Stimulated activated CD4-positive, alpha-beta T cell treated with anti-CD3 and anti-CD28 coated beads, Interleukin-1b, Interleukin-23, amount 100 ng/mL, for 48 hours (primary cell): ENCODE results near the gene PITHD1.
A peak's percentile ranks its signal among the peaks of the same experiment; 100 is the strongest.
"Not testable (repeated sequence)": the region's sequence is repeated elsewhere in the genome, so short reads cannot be mapped to it uniquely, and the experiment has no call there.

Experiments
- DNase-seq: peaks from one replicate; pipeline ENCODE4 v3.0.0-alpha.2; 2020

The PITHD1 gene

DNA sequence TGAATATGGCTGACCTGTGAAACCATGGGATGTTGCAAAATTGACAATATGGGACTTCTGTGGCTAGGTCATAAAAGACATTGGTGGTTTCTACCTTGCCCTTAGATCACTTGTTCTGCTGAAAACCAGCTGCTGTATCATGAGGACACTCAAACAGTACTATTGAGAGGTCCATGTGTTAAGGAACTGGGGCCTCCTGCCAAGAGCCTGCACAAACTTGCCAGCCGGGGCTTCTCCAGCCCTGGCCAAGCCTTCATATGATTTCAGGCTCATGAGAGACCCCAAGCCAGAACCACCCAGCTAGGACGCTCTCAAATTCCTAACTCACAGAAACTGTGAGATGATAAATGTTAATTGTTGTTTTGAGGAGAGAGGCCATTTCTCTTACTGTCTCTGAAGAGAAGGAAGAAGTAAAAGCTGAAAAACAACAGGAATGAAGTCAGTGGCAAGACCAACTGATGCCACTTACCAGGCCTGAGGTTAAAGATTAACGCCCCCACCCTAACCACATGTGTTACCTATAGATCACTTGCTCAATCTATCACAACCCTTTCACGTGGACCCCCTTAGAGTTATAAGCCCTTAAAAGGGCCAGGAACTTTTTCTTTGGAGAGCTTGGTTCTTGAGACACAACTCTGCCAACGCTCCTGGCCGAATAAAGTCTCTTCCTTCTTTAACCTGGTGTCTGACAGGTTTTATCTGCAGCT, 3.9 kb upstream of the PITHD1 start:
- no peak for DNase-seq

DNA sequence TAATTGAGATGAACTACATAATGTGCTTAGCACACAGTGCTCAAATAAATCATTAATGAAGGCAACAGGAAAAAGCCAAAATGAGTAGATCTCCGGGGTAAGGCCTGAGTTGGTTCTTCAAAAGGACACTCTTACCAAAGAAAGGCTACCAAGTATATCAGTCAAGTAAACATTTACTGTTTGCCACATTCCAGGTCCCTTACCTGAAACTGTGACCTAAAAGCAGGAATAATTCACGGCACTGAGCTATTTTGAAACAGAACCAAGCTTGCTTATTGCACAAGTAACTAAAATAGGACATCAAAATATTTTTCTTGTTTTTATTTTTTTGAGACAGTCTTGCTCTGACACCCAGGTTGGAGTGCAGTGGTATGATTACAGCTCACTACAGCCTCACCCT, 2.0 kb upstream of the PITHD1 start:
- DNase-seq: no peak

DNA sequence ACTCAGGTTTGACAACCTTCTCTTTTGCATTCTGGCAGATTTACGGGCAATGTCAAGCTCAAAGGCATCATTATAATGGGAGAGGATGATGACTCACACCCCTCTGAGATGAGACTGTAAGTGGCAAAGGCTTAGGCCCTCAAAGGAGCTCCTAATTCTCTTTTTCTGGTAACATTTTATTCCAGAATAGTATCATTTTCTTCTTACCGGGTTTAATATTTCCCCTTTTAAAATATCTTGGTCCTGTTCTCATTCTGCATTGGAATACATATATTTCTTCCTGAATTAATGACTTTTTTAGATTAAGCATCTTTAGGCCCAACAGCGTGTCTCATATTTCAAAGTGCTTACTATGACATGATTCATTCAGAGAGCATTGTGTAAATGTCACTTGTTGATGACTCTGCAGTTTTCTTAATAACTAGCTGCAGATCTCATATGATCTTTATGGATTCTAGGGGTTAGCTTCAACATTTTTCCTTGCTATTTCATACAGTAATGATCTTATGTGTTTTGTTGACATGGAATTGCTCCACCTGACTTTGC, 1.7 kb downstream of the PITHD1 start:
- DNase-seq: no peak

DNA sequence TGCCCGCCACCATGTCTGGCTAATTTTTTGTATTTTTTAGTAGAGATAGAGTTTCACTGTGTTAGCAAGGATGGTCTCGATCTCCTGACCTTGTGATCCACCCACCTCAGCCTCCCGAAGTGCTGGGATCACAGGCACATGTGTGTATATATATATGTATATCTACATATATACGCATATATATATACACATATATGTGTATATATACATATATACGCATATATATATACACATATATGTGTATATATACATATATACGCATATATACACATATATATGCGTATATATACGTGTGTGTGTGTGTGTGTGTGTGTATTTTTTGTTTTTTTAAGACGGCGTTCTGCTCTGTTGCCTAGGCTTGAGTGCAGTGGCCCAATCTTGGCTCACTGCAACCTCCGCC, 4.9 kb downstream of the PITHD1 start:
- not testable (repeated sequence) for DNase-seq

DNA sequence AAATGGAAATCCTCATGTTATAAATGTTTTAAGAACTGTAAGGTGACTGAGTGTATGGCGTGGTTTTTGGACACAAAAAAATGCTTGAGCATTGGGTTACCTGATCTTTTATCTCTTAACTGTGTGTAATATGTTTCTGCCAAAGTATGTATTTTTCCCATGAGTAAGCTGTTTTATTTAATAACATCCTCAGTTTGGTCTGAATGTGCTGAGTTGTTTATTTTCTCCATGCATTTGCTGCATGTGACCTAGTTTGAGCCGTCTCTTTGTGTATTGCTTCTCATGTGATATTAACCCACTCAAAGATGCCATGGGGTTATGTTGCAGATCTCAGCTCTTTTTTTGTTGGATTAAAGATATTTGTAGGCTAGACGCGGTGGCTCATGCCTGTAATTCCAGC, 6.6 kb downstream of the PITHD1 start:
- no peak for DNase-seq

DNA sequence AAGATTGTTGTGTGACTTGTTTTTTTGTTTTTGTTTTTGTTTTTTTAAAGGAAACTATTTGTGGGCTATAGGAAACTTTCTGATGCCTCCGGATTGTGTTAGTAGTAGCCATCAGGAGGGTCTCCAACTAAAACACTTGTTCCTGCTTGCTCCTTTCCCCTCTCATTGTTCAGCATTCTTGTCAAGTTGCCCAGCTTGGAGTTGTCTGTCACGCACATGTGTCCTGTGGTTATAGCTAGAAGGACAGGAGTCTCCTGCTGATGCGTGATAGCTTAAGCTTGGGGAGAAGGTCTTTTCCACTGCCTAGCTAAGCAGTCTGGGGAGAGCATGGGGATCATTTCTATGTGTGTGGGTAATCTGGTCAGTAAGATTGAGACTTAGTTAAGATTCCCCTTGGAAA, 9.5 kb downstream of the PITHD1 start:
- no peak for DNase-seq

DNA sequence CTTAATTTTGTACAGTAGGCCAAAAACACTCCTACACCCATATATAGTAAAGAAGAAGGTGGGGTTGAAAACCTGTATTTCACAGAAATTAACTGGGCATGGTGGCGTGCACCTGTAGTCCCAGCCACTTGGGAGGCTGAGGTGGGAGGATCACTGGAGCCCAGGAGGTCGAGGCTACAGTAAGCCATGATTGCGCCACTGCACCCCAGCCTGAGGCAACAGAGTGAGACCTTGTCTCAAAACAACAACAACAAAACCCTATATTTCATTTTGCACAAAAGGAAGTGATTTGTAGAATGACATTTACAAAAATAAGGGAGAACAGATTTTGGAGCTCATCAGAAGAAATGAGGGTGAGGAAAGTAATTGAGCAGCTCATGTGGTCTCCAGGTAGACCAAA, 10.5 kb downstream of the PITHD1 start:
- DNase-seq: no peak

DNA sequence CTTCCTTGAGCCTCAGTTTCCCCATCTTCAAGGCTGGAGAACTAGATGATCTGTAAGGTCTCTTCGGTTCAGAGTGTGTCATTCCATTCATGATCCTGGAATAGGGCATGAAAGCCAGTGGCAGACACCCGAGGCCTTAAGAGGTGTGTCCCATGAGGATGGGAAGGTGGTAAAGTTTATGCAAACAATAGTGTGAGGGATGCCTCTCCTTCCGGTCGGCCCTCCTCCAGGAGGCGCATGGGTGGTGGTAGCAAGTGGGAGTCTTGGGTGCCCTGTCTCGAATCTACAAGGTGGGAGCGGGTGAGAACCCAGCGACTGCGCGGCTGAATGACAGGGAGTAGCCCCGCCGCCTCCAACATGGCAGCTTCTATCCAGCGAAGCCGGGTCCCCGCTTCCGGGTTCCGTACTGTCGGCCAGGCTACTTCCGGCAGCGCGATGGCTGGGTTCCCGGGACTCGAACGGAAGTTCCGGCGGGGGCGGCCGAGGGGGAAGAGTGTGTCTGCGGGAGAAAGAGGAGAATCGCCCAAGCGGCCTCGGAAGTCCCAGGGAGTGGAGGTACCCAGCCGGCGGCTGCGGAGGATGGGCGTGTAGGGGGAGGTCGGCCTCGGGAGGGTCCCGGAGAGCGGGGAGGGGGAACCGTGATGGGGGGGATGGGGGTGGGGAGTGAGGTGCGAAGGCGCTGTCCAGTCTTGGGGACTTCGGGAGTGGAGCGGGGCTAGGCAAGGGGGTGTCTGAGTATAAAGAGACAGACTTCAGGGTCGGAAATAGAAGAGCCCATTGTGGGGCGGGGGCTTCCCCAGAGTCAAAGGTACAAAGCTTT, 12.7 kb downstream of the PITHD1 start, which contains the start of gene LYPLA2:
LYPLA2 (plus strand) TSS at position 450 of the 820 bp plus-strand sequence. CDS start 1,538 bp downstream, outside the sequence.
- DNase-seq: peak; percentile 89

DNA sequence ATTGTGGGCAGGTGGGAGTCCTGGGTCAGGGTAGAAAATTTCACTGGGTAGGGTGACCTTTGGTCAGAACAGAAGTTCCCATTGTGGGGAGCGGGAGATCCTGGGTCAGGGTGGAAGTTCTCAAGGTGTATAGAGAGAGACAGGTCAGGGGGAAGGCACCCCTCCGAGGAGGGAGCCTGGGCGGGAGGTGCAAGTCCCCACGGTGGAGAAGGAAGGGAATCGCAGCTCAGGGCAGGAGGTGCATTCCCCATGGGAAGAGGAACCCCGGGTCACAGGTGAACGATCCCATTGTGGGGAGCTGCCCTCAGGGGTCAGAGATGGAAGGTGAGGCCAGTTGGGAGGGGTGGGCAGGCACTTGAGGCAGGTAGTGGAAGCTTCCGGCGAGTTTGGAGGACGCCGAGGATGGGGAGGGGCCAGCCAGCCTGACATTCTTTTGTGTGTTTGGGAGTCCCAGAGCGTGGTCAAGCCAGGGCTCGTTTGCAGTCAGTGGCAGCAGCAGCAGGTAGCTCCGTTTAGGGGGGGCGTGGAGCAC, 13.4 kb downstream of the PITHD1 start:
- DNase-seq: no peak

DNA sequence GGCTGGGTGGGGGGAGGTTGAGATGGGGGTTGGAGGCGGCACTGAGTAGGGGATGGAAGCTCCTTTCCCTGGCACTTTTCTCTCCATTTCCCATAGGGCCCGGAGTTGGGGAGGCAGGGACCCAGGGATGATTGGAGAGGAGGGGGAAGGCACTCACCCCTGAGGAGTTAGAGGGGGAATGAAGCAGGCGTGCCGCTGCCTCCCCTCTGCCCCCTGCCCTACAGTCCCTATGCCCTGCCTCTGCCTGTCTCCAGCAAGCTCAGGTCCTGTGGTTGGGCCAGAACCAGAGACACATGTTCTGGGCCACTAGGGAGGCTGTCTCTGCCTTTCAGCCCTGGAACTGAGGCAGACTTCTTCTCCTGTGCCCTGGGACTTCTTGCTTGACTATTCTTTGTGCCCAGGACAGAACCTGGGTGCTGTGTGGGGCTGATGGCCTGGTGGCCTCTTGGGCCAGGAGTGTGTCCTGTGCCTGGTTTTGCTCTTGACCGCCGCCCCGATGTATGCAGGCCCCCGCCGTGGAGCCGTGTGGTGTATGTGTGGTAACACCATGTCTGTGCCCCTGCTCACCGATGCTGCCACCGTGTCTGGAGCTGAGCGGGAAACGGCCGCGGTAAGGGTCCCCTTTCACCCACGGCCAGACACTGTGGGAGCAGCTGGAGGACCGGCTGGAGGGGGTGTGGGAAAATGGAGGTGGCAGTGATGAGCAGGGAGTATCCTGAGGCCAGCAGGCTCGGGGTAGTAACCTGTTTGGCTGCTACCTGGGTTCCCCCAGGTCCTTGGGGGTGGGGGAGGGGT, 14.1 kb downstream of the PITHD1 start:
- no peak for DNase-seq

DNA sequence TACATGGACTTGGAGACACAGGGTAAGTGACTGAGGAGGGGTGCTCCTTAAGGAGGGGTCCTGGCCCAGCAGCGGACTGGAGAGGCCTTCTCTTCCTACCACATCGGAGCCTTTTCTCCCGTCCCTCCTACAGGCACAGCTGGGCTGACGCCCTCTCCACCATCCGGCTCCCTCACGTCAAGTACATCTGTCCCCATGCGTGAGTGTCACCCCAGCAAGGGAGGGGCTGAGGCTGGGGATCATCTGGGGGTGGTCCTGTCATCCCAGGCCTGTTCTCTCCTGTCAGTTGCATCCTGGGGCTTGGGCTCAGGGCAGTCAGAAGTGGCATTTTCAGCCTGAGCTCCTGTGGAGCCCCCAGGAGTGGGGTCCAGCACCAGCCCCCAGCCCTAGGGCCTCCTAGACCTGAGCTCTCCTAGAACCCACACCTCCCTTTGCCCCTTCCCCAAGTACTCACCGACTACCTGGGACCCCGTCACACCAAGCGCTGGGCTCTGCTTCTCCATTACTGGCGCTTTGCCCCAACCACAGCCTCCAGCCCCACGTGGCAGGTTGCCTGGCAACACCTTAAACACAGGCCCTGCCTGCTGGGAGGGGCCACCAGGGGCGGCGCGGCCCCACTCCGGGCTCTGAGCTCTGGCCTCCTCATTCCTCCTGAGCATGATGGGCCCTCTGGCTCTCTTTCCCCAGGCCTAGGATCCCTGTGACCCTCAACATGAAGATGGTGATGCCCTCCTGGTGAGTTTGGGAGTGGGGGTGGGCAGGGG, 15.0 kb downstream of the PITHD1 start:
- DNase-seq: peak; percentile 32

DNA sequence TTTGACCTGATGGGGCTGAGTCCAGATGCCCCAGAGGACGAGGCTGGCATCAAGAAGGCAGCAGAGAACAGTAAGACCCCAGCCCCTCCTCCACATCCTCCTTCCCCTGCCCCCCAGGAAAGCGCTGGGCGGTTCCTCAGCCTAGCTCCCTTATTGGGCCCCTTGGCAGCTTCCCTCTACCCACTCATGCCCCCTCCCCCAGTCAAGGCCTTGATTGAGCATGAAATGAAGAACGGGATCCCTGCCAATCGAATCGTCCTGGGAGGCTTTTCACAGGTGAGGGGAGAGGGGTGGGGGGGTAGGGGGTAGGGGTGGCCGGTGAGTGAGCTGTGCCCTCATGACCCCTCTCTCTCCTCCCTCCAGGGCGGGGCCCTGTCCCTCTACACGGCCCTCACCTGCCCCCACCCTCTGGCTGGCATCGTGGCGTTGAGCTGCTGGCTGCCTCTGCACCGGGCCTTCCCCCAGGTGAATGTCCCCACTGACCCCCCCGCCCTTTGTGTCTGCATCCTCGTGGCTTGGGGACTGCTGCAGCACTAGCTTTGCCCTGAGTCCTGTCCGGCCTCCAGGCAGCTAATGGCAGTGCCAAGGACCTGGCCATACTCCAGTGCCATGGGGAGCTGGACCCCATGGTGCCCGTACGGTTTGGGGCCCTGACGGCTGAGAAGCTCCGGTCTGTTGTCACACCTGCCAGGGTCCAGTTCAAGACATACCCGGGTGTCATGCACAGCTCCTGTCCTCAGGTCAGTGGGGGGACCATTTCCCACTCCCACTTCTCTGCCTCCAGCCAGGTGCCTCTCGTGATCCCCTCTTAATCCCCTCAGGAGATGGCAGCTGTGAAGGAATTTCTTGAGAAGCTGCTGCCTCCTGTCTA, 15.9 kb downstream of the PITHD1 start:
- no peak for DNase-seq

DNA sequence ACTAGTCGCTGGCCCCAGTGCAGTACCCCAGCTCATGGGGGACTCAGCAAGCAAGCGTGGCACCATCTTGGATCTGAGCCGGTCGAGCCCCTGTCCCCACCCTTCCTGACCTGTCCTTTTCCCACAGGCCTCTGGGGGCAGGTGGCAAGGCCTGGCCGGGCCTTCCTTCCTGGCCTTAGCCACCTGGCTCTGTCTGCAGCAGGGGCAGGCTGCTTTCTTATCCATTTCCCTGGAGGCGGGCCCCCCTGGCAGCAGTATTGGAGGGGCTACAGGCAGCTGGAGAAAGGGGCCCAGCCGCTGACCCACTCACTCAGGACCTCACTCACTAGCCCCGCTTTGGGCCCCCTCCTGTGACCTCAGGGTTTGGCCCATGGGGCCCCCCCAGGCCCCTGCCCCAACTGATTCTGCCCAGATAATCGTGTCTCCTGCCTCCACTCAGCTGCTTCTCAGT, 16.5 kb downstream of the PITHD1 start:
- not testable (repeated sequence) for DNase-seq

DNA sequence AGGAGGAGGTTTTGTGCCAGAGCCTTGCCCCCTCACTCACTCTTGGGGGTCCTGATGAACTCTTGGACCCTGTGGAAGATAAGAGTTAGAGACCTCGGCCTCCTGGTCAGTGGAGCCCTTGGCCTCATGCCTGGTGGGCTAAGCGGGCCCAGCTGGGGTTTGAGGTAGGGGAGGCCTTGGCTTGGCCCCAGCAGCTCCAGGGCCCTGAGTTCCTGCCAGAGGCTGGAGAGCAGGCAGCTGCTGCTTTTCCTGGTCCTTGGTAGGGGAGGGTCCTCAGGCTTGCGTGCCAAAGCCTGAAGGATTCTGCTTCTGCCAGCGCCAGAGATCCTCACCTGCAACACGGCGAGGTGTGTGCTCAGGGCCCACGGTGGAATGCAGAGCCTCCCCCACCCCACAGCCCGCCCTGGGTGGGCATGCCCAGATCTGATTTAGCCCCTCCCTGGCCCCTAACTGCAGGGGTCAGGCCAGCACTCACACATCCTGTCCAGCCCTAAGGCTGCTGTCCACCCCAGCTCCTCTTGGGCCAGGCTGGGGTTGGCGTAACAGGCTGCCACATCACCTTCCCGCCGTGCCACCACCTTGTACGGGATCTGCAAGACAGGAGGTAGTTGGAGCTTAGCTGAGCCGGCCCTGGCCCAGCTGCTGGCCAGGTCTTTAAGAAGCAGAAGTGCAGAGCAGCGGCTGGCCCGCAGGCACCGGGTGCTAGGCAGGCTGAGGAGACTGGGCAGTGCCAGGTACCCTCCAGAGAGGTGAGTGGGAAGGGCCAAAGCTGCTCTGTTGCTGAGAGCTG, 17.7 kb downstream of the PITHD1 start:
- DNase-seq: no peak

DNA sequence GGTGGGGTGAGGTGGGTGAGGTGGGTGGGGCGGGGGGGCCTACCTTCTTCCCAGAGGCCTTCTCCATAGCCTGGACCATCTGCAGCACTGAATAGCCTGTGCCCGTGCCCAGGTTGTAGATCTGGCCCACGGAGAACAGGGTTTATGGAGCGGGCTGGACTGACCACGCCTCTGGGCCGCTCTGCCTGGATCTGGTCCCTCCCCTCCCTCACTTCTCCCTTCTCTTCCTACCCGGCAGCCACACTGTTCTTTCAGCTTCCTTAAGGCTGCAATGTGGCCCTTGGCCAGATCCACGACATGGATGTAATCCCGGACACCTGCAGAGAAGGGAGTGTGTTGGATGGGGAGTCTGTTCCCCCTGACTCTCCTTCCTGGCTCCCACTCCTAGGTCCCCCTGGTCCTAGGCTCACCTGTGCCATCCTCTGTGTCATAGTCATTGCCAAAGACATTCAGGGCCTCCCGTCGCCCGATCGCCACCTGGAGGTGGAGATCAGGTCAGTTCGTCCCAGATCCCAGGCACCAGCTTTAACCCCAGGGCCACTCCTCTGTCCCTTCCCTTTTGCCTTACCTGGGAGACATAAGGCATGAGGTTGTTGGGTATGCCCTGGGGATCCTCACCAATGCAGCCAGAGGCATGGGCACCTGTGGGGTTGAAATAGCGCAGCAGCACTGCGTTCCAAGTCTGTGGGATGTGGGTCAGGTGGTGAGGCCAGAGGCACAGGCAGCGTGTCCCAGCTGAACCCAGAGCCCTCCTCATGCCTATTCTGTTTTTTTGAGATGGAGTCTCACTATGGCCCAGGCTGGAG, 18.5 kb downstream of the PITHD1 start:
- no peak for DNase-seq

DNA sequence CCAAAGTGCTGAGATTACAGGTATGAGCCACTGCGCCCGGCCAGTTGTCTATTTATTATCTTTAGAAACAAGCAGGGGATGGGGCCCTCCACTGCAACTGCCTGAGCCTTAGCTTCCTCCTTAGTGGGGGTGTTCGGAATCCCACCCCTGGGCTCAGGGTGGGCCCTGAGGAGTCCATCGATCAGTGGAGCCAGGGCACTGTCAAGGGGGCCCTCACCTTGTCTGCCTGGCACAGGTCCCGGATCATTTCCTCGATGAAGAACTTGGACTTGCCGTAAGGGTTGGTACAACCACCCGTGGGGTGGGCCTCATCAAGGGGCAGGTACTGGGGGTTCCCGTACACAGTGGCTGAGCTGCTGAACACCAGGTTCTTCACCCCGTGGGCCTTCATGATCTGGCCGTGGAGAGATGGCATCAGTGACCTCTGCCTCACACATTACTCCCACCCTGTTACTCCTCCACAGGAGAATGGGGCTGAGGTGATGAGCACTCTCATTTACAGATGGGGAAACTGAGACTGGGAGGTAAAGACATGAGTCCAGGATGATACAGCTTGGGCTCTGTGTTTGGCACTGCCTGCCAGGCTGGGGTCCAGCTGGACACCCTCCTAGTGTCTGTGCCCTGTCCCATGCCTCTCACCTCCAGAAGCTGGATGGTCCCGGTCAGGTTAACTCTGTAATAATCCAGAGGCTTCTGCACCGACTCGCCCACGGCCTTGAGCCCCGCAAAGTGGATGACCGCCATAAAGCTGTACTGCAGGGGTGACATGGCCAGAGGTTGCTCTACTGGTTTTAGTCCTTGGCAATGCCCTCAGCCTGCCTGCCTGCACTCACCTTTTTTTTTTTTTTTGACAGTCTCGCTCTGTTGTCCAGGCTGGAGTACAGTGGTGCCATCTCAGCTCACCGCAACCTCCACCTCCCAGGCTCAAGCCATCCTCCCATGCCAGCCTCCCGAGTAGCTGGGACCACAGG, 19.5 kb downstream of the PITHD1 start:
- no peak for DNase-seq

DNA sequence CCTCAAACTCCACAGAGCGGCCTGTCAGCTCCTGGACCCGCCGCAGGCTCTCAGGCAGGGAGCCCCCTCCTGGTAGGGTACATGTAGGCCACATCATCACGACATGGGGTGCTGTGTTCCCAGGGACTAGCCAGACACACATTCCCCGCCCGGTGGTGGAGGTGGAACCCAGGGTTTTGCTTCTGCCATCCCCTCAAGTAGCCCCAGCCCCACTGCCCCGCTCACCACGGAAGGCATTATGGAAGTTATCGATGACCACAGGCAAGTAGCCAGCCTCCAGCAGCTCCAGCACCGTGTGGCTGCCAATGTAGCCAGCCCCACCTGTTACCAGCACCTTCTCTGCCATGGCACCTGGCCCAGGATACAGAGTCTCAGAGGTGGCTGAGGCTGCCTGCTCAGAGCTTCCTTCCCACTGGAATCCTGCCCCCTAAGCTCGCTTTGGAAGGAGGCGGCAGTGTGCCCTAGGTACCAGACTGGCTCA, 20.5 kb downstream of the PITHD1 start:
- no peak for DNase-seq

DNA sequence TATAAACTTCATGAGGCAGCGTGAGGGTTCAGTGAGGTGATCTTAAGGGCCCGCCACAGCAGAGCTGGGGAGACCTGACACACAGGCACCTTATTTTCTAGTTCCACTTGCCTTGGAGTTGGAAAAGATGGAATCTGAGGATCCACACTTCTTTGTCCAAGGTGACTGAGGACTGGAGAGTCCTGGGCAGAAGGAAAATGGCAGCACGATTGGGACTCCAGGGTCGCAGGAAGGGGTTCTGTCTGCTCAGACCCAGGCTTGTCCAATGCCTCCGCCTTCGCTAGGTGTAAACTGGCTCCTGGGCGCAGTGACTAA, 21.0 kb downstream of the PITHD1 start:
- no peak for DNase-seq
